ENCODE data around the gene COL8A2. TPM values are rescaled to one million over a fixed set of nuclear protein-coding genes. Genes with fewer than 3 reads are reported as not detected.

Gene COL8A2
- polyA plus RNA-seq, 3 donors: 0.90 to 3.0 (median 1.6) TPM

- WGBS (ENCODE audit: insufficient coverage): 100% methylated on average over 1 of the region's 2 CpGs
- Histone ChIP-seq H3K9me3 (replicated peaks in 1 of 2; ENCODE audit: control insufficient read depth in 1 of 2, insufficient read depth in 1 of 2, low read length in 2 of 2) (no peaks in the 10 kb centered on the region), H3K4me1 (ENCODE audit: control insufficient read depth in 1 of 2, insufficient read depth in 2 of 2, low read length in 2 of 2) (peaks cover 15 to 22% of the 10 kb centered on the region in 2 donors), H3K79me2 (ENCODE audit: insufficient read depth, low read length) (peaks cover 93% of the 10 kb centered on the region), H3K9ac (ENCODE audit: insufficient read depth, low read length, poor library complexity, severe bottlenecking) (no peak overlapping the region), H2AFZ (ENCODE audit: insufficient read depth, low read depth, low read length, poor library complexity, severe bottlenecking) (no peak overlapping the region), H3K4me3 (replicated peaks in 1 of 3; ENCODE audit: low read depth in 2 of 3, low read length in 3 of 3) (no peak overlapping the region), H3K36me3 (replicated peaks in 1 of 2; ENCODE audit: control insufficient read depth in 1 of 2, insufficient read depth in 2 of 2, low read length in 2 of 2) (peaks cover 12 to 18% of the 10 kb centered on the region in 2 donors), H3K27me3 (ENCODE audit: control insufficient read depth in 2 of 2, insufficient read depth in 2 of 2, low read length in 2 of 2) (no peaks in the 10 kb centered on the region), H3K4me2 (replicated peaks; ENCODE audit: extremely low read depth, low read length, poor library complexity, severe bottlenecking) (no peak overlapping the region), H3K27ac (ENCODE audit: low read depth in 1 of 2, low read length in 2 of 2) (no peak overlapping the region), H4K20me1 (ENCODE audit: insufficient read depth, low read length) (peaks cover 66% of the 10 kb centered on the region)
- peak overlapping the region in 1 of 7 donors; percentile 3 for H3K27ac Mint-ChIP-seq
- intact Hi-C loops (cut with micrococcal nuclease): no loop called here
- TF ChIP-seq, protein P1, sequence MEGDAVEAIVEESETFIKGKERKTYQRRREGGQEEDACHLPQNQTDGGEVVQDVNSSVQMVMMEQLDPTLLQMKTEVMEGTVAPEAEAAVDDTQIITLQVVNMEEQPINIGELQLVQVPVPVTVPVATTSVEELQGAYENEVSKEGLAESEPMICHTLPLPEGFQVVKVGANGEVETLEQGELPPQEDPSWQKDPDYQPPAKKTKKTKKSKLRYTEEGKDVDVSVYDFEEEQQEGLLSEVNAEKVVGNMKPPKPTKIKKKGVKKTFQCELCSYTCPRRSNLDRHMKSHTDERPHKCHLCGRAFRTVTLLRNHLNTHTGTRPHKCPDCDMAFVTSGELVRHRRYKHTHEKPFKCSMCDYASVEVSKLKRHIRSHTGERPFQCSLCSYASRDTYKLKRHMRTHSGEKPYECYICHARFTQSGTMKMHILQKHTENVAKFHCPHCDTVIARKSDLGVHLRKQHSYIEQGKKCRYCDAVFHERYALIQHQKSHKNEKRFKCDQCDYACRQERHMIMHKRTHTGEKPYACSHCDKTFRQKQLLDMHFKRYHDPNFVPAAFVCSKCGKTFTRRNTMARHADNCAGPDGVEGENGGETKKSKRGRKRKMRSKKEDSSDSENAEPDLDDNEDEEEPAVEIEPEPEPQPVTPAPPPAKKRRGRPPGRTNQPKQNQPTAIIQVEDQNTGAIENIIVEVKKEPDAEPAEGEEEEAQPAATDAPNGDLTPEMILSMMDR (IDR thresholded peaks at IDR 0.05): no peak
- H3K27me3 Mint-ChIP-seq (ENCODE audit: low read depth in 3 of 3): peaks cover 0 to 2% (median 1%) of the 10 kb centered on the region in 3 donors
- DNase-seq: no peak
- H3K4me1 Mint-ChIP-seq: peaks cover 35% of the 10 kb centered on the region
- H3K36me3 Mint-ChIP-seq: peaks cover 20 to 29% of the 10 kb centered on the region in 2 donors
- peaks cover 0 to 3% (median 0%) of the 10 kb centered on the region in 7 donors for H3K9me3 Mint-ChIP-seq
- H3K4me3 Mint-ChIP-seq: no peak overlapping the region
Measured at GRCh38 chr1:36144413-36144812, 19.4 kb upstream of the COL8A2 start.

- Mint-ChIP-seq H3K9me3 (peaks cover 0 to 3% (median 0%) of the 10 kb centered on the region in 7 donors), H3K27me3 (ENCODE audit: low read depth in 3 of 3) (peaks cover 0 to 2% (median 1%) of the 10 kb centered on the region in 3 donors), H3K4me1 (peaks cover 31% of the 10 kb centered on the region), H3K27ac (peak overlapping the region in 1 of 7 donors; percentile 64), H3K36me3 (peaks cover 25 to 39% of the 10 kb centered on the region in 2 donors), H3K4me3 (no peak overlapping the region)
- TF ChIP-seq, protein P1 (IDR thresholded peaks at IDR 0.05): no peak
- H4K20me1 ChIP-seq (ENCODE audit: insufficient read depth, low read length): peaks cover 66% of the 10 kb centered on the region
- no peak overlapping the region for H3K27ac ChIP-seq (ENCODE audit: low read depth in 1 of 2, low read length in 2 of 2)
- DNase-seq: no peak
- H3K36me3 ChIP-seq (replicated peaks in 1 of 2; ENCODE audit: control insufficient read depth in 1 of 2, insufficient read depth in 2 of 2, low read length in 2 of 2): peaks cover 18 to 28% of the 10 kb centered on the region in 2 donors
- no peak overlapping the region for H3K4me3 ChIP-seq (replicated peaks in 1 of 3; ENCODE audit: low read depth in 2 of 3, low read length in 3 of 3)
- H3K4me2 ChIP-seq (replicated peaks; ENCODE audit: extremely low read depth, low read length, poor library complexity, severe bottlenecking): no peak overlapping the region
- intact Hi-C loops (cut with micrococcal nuclease): no loop called here
- H3K79me2 ChIP-seq (ENCODE audit: insufficient read depth, low read length): peaks cover 86% of the 10 kb centered on the region
- H2AFZ ChIP-seq (ENCODE audit: insufficient read depth, low read depth, low read length, poor library complexity, severe bottlenecking): no peak overlapping the region
- H3K9me3 ChIP-seq (replicated peaks in 1 of 2; ENCODE audit: control insufficient read depth in 1 of 2, insufficient read depth in 1 of 2, low read length in 2 of 2): no peaks in the 10 kb centered on the region
- H3K4me1 ChIP-seq (ENCODE audit: control insufficient read depth in 1 of 2, insufficient read depth in 2 of 2, low read length in 2 of 2): peaks cover 11 to 17% of the 10 kb centered on the region in 2 donors
- no peak overlapping the region for H3K9ac ChIP-seq (ENCODE audit: insufficient read depth, low read length, poor library complexity, severe bottlenecking)
- 100% methylated on average over 2 of the region's 4 CpGs for WGBS (ENCODE audit: insufficient coverage)
- H3K27me3 ChIP-seq (ENCODE audit: control insufficient read depth in 2 of 2, insufficient read depth in 2 of 2, low read length in 2 of 2): no peaks in the 10 kb centered on the region
Measured at GRCh38 chr1:36143424-36143823, 18.4 kb upstream of the COL8A2 start.

Measured in CD14-positive monocyte (primary cell).